Brain microvascular endothelial cell (primary cell): Measurements from ENCODE around the gene SHD.
A peak's percentile ranks its signal among the peaks of the same experiment; 100 is the strongest.
"Not testable (repeated sequence)": the region's sequence is repeated elsewhere in the genome, so short reads cannot be mapped to it uniquely, and the experiment has no call there.

Experiments used
- DNase-seq: peaks from one replicate; pipeline ENCODE4 v3.0.0-alpha.2; 2020
- H3K27ac ChIP-seq: fragments of 250-450 bp; sonication (Bioruptor Pico); 2 replicates; pipeline ENCODE4 v1.5.1; 2020; ENCODE audit warnings: mild to moderate bottlenecking, moderate library complexity
- H3K27me3 ChIP-seq: fragments of 250-450 bp; sonication (Bioruptor Pico); replicated peaks from 2 replicates; pipeline ENCODE4 v1.5.1; 2020; ENCODE audit warnings: mild to moderate bottlenecking
- H3K36me3 ChIP-seq: fragments of 250-450 bp; sonication (Bioruptor Pico); replicated peaks from 2 replicates; pipeline ENCODE4 v1.5.1; 2020; ENCODE audit warnings: mild to moderate bottlenecking
- H3K4me3 ChIP-seq: 2 replicates; pipeline ENCODE4 v1.5.1; 2011; ENCODE audit warnings: low read depth, mild to moderate bottlenecking, control low read depth, low read length, moderate library complexity
- in situ Hi-C: cut with HindIII; loops from 2 replicates; pipeline ENCODE4 v1.10.0; 2017; ENCODE audit warnings: low sequenced_read_pairs, low pct_ligation_motif_present
- TF ChIP-seq, protein P1 (sequence below): IDR thresholded peaks from 2 replicates; pipeline ENCODE4 v1.5.1; 2011; ENCODE audit warnings: low read depth, mild to moderate bottlenecking, moderate library complexity, low read length, control low read depth, inconsistent platforms; ENCODE audit errors: missing control alignments

SHD gene

GRCh38 chr19:4326837-4327251, 47.8 kb downstream of the SHD start:
- no peak overlapping the region for H3K27ac ChIP-seq
- no peak for DNase-seq
- in situ Hi-C loops: no loop called here
- TF ChIP-seq, protein P1, sequence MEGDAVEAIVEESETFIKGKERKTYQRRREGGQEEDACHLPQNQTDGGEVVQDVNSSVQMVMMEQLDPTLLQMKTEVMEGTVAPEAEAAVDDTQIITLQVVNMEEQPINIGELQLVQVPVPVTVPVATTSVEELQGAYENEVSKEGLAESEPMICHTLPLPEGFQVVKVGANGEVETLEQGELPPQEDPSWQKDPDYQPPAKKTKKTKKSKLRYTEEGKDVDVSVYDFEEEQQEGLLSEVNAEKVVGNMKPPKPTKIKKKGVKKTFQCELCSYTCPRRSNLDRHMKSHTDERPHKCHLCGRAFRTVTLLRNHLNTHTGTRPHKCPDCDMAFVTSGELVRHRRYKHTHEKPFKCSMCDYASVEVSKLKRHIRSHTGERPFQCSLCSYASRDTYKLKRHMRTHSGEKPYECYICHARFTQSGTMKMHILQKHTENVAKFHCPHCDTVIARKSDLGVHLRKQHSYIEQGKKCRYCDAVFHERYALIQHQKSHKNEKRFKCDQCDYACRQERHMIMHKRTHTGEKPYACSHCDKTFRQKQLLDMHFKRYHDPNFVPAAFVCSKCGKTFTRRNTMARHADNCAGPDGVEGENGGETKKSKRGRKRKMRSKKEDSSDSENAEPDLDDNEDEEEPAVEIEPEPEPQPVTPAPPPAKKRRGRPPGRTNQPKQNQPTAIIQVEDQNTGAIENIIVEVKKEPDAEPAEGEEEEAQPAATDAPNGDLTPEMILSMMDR: no peak
- no peaks in the 10 kb centered on the region for H3K36me3 ChIP-seq
- H3K27me3 ChIP-seq: no peaks in the 10 kb centered on the region
- H3K4me3 ChIP-seq: peak overlapping the region; percentile 29

DNA sequence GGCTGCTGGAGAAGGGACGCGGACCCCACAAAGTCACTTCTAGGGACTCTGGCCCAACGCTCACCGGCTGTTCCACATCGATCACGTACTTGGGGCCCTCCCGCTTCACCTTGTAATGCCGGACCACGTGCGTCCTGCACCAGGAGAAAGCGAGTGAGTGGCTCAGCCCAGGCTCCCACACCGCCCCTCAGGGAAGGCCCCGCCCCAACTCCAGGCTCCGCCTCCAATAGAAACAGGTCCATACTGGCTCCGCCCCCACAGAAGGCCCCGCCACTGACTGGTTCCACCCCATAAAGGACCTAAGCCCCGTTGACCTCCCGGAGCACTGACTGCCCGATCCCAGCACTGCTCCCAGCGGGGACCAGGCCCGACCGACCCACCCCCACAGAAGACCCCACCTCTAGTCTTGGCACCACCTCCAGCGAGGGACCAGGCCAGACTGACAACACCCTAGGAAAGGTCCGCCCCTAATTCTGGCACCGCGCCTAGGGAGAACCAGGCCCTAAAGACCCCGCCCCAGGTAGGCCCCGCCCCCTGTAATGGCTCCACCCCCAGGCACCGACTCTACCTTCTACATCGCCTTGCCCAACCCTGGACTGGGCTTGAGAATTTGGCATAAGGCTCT, 48.3 kb downstream of the SHD start:
- Histone ChIP-seq H3K4me3 (peak overlapping the region; percentile 42), H3K27ac (no peak overlapping the region), H3K27me3 (no peaks in the 10 kb centered on the region), H3K36me3 (no peaks in the 10 kb centered on the region)
- in situ Hi-C loops: no loop called here
- TF ChIP-seq, protein P1: no peak
- peak; percentile 82 for DNase-seq

- no peak overlapping the region for H3K27ac ChIP-seq
- H3K27me3 ChIP-seq: no peaks in the 10 kb centered on the region
- H3K36me3 ChIP-seq: no peaks in the 10 kb centered on the region
- peak overlapping the region; percentile 42 for H3K4me3 ChIP-seq
- in situ Hi-C loops: no loop called here
- no peak for DNase-seq
- TF ChIP-seq, protein P1: no peak
Observed at GRCh38 chr19:4327877-4328242, 48.8 kb downstream of the SHD start.

GRCh38 chr19:4328243-4328990, 49.4 kb downstream of the SHD start:
- peak; percentile 96 for DNase-seq
- Histone ChIP-seq H3K27me3 (no peaks in the 10 kb centered on the region), H3K4me3 (peak overlapping the region; percentile 60), H3K36me3 (no peaks in the 10 kb centered on the region), H3K27ac (peak overlapping the region; percentile 69)
- TF ChIP-seq, protein P1: no peak
- in situ Hi-C loops: no loop called here

GRCh38 chr19:4328991-4329681, 50.1 kb downstream of the SHD start:
- H3K4me3 ChIP-seq: peak overlapping the region; percentile 60
- DNase-seq, H3K36me3 ChIP-seq, in situ Hi-C loops, H3K27me3 ChIP-seq: not testable (repeated sequence)
- H3K27ac ChIP-seq: peak overlapping the region; percentile 69

- Histone ChIP-seq H3K36me3 (no peaks in the 10 kb centered on the region), H3K27me3 (no peaks in the 10 kb centered on the region), H3K4me3 (no peak overlapping the region), H3K27ac (no peak overlapping the region)
- TF ChIP-seq, protein P1: no peak
- in situ Hi-C loops: no loop called here
- DNase-seq: no peak
Observed at GRCh38 chr19:4329858-4330257, 50.8 kb downstream of the SHD start.
